HG03520 (cell line): ENCODE measurements around the gene SEMA5A.

Experiments used
- ATAC-seq: cut with Tn5 transposase; IDR thresholded peaks from one replicate; pipeline ENCODE4 v1.9.1; 2021; ENCODE audit warnings: mild to moderate bottlenecking, moderate library complexity; ENCODE audit not compliant: unreplicated experiment

The SEMA5A gene

DNA sequence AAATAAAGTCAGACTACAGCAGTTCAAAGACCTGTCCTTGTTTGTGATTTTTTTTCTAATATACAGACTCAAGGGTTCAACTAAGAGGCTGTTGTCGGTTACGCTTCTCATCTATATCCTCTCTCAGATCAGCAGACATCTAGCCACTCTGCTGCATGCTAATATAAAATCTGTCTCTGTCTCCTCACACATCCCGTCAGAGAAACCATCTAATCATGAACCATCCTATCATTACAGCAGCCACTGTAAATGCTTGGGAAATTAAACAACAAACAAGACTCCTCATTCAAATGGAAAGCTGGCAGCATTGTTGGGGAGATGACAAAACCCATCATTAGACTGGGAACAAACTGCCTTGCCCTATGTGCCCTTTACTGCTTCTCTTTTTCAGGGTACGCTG is 94.8 kb downstream of the SEMA5A start:
- no peak for ATAC-seq

DNA sequence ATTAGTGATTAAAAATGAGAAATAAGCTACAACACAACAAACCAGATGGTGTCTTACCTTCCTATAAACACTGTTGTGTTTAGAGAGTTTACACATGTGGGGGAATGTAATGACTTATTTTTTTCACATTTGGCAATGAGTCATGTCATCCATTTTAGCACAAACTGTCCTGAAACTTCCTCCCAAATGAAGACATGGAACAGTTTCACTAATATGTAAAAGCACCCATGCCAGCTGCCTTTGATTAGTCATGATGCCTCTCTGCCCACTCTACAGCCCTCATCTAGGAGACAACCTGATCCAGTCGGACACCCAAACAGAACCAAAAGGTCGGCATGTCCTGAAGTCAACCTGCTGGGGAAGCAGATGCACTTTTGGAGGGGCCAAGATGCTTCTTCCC is 98.2 kb downstream of the SEMA5A start:
- ATAC-seq, result no peak

DNA sequence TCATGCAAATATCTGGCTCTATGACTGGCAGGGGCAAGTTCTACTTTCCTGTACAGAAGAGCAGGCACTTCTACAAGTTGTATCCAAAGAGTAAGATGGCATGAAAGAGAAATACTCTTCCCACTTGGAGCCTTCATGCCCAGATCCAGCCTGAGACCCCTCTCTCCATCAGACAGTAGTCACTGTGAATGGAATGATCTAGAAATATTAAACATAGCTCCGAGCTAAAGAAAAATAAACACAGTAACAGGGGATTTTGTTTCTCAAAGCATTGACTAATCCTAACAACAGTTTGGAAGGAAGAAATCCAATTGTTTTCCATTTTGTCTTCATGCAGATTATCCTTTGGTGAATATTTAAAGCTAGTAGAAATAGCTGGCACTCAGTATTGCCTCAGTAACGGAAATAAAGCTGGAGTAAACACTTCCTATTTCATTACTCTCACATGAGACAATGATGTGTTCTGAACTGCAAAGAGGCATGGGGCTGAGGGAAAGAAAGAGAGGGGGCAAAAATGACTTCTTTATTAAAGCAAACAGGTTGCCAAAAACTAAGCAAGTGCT is 100.0 kb downstream of the SEMA5A start:
- no peak for ATAC-seq

DNA sequence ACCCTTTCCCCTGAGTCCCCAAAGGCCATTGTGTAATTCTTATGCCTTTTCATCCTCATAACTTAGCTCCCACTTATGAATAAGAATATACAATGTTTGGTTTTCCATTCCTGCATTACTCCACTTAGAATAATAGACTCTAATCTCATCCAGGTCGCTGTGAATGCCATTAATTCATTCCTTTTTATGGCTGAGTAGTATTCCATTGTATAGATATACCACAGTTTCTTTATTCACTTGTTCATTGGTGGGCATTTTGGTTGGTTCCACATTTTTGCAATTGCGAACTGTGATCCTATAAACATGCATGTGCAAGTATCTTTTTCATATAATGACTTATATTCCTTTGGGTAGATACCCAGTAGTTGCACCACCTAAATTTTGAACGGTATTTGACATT is 101.5 kb downstream of the SEMA5A start:
- no peak for ATAC-seq

DNA sequence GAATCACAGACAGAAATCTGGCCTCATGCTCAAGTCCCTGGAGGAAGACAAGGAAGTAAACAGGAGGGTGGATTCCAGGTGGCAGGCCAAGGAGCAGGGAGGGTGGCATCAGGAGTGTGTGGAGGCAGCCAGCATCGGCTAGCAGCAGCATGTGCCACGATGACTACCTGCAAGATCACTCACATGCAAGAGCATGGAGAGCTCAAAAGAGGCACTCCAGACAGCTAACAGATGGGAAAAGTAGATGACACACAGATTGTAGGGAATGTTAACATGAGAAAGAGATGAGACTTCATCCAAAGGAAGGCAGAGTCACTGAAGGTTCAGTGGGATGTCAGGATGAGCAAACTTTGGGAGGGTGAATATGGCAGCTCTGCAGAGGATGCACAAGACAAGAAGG is 104.3 kb downstream of the SEMA5A start:
- no peak for ATAC-seq

DNA sequence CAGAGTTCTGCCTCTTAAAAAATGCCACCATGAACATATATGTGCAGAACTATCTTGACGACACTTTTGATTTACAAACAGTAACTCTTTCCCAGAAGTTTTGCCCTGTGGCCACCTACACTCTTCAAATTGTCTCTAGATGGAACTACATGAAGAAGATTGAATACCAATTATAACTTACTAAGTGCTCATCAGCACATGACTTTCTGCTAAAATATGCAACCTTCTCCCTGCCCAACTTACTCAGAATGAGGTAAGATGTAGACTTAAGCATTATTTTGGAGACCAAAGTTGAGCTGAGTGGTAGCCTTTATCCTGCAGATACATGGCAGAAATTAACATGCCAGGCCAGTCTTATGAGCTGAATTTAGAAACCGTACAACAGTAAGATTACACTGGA is 105.4 kb downstream of the SEMA5A start:
- no peak for ATAC-seq

DNA sequence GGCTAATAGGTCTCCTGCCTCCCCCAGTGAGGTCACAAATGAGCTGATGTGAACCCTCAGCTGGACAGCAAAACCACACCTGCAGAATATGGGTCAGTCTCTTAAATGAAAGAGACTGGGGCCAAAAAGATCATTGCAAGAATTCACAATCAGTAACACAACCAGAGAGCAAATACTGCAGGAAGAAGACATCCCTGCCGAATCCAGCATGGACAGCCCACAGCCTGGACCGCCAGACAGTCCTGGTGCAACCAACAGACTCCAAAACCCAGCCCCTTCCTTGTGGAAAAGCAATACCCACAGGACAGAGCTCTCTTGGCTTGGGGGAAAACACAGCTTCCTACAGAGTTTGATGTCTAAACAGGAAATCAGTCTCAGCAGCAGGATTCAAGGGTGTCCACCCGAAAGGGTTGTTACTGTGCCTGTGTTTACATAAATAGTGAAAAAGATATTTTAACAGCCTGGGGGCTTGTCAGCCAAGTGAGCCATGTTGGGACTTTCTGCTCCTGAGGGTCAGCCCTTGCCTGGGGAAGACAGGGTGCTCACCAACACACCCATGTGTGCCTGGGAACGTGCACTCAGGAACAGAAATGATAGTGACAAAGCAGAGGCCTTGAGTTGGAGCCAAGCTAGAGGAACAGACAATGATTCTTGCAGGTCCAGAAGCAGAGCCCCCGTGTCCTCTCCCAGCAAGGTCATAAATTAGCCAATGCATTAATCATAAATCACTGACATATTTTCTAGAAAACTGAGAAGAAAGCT is 106.2 kb downstream of the SEMA5A start:
- ATAC-seq, result no peak

DNA sequence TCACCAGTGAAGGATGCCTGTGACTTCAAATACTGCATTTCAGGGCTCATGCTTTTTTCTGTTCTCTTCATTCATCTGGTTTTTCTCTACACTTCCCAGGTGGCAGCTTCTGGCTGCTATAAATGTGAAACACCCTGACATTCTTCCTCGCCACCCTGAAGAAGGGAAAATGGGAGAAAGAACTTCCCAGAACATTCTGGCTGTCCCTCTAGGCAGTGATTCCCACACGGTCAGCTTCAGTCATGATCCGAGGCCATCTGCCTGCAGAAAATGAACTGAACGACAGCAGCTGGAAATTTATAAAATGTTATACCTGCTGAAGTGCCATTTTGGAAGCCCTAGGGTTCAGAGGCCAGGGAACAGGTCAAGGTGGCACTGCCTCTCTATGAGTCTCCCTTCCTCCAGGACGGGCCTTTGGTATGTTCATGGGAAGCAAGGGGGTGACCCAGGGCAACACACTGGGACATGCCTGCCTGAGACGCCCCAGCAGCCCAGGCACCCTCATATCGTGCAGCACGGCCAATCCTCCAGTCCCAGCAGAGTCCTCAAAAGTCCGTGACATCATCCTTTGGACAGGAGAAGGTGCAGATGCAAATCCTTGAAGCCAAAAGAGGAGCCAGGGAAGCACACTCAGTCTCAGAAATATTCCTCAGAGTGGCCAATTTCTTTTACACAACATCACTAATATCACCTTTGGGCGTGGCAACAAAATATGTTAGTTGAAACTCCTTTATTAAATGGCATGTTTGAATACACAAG is 107.1 kb downstream of the SEMA5A start:
- ATAC-seq, result no peak

DNA sequence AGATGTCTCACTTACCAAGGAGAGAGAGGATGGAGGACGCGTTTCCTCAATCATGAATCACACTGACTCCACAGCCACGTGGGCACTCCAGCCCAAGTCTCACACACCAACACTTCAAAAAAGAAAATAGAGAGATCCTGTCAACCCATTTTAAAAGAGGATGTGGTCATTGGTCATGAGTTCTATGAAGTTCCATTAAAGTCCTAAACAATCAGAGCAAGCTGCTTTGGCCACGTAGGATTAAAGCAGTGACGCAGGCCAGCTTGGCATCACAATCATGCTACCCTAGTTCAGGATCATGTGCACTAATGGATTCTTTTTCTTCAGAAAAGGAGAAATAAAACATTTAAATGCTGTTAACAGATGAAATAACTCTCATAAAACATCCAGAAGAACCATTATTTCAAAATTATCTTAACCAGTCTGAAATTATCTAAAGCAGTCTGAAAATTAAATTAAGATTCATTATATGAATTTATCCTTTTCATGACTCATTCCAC is 108.1 kb downstream of the SEMA5A start:
- no peak for ATAC-seq

DNA sequence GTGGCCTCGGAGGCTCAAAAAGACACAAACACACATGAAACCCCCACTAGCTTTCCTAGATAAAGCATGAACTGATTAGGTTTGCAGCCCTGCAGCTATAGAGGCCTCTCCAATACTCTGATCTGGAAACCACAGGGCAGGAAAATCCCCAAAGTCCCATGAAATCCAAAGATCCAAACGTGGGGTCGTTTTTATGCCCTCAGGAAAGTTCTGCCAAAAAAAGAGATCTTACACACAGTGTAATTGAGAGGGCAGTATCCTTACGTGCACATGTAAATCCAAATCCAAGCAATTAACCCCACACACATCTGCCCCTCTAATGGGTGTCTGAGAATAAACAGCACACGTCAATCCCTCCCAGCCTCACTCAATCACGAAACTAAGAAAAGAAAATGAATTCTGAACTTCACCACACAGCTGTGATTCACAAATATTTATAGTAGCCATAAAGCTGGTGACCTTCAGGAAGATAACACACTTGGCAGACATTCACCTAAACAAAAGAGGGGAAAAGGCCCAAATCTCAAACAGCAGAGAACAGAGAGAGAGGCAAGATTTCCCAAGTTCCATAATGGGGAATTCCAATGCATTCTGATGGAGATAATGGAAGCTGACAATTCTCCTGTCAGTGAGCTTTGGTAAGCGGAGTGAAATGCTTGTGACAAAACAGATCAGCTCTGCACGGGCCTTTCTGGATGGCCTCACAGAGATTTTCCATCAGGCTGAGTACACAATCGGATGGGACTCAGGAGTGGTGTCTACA is 114.2 kb downstream of the SEMA5A start:
- no peak for ATAC-seq

DNA sequence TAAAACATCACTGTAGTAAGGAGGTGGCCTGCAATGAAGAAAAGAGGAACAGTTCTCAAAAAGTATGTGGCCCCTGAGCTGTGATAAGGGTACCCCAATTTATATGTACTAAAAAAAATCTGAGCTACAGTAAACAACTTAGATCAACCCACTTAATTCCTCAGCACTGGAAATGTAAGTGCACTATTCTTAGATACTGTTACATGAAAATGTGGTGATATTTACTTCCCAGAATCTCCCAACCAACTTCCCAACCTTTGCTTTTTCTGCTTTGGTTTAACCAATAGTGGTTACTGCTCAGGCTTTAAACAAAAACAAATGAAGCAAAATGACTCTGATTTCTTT is 114.8 kb downstream of the SEMA5A start:
- ATAC-seq, result no peak

DNA sequence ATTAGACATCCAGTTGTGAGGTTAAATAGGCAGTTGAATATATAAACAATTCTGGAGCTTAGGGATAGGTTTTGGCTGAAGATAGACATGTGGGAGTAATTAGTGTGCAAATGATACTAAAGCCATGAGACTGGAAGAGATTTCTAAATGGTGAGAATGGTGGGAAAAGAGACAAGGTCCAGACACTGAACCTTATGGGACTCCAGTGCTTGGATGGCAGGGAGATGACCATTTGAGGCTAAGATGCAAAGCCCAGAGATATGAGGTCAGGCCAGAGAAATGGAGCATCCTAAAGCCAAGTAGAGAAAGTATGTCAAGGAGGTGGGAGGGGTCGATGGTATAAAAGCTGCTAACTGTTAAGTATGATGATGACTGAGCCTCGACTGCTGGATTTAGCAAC is 115.6 kb downstream of the SEMA5A start:
- ATAC-seq, result no peak

DNA sequence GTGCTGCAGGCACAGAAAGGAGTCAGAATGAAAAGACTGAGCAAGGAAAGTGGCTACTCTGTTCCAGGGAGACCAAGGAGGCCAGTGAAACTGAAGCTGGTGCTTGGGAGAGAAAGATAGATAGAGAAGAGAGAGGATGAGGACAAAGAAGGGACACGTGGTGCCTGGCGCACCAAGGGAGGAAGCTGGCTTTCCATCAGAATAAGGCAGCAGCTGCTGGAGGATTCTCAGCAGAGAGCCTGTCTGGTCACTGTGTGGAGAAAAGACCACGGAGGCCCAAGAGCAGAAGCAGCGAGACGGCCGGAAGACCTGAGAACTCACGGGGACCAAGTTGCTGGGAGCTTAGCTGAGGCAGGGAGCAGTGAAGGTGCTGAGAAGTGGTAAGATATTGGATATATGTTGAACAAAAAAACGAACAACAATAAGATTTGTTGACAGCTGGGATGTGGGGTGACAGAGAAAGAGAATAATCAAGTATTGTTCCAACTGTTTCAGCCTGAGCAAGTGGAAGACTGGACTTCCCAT is 116.1 kb downstream of the SEMA5A start:
- ATAC-seq, result no peak

DNA sequence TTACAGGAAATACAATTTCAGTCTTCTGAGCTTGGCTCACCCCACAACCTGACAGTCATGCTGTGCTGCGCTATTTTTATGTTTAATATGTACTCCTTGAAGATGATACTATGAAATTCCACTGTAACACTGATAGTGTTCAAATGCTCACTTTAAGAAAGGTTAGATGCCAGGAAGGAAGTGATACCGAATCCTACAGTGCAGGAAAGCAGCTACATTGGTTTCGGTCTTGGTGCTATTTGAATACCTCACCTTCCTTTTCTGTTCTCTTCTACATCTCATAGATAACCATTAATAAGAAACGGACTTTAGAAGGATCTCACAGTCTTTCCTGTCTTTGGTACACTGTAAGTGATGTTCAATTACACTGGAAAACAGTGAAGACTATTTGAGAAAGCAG is 117.6 kb downstream of the SEMA5A start:
- no peak for ATAC-seq

DNA sequence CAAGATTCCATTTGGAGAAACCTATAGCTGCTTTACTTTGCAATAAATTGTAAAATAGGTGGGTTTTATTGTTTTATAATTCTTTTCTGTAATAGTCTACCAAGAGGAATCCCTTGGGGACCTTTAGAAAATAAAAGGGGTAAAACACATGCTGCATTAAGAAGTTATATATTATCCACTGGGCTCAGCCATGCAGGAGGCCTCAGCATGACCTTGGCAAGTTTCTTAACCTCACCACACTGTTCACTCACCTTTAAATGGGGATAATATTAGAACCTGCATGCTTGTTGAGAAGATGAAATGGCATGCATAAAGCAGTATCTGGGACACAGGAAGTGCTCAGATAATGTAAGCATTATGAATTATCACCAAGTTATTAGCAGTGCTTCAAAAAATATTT is 120.2 kb downstream of the SEMA5A start:
- no peak for ATAC-seq

DNA sequence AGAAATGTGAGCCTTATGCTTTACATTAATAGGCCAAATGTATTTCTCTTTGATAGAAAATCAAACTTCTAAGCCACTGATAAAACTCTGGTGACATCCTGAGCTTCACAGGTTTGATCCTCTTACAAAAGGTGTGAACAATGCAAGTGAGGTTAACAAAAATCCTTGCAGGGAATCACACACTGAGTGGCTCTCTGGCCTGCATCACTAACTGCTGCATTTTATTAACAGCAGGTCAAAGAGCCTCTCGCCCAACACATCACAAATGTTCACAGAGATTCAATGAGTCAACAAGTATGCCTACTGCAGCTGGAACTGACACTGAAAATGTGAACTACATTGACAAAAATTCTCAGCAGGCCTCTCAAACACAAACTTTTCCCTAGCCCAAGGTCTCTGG is 122.3 kb downstream of the SEMA5A start:
- ATAC-seq, result no peak

DNA sequence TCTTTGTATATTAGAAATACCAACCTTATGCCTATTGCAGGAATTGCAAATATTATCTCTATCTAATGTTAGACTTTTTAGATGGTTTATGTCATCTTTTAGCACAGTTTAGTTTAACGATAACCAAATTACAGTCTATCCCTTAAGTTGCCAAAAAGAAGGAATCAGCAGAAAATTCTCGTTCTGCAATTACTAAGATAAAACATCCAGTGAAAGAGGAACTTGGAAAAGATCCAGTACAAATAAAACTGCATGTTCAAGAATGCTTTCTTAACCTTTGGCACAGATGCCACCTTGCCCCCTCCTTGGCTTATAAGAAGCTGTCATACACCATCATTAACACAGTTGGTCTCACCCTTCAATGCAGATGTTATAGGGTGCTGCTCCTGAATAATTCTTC is 124.0 kb downstream of the SEMA5A start:
- no peak for ATAC-seq

DNA sequence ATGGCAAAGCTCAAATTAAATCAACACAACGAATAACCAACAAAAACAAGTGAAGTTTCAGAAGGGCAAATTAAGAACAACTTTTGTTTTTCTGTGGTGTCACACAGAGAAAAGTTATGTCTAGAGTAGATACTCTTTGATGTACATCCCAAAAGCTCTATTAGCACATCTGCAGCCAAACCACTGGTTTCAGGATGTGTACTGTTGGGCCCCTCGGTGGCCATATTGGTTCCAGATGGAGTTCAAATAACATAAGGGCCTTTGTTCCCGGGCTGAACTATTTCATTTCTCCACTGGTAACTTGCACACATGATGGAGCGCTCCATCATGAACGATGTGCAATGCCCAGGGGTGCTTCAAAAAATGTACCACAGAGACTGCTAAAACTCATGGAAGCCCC is 126.1 kb downstream of the SEMA5A start:
- ATAC-seq, result no peak

DNA sequence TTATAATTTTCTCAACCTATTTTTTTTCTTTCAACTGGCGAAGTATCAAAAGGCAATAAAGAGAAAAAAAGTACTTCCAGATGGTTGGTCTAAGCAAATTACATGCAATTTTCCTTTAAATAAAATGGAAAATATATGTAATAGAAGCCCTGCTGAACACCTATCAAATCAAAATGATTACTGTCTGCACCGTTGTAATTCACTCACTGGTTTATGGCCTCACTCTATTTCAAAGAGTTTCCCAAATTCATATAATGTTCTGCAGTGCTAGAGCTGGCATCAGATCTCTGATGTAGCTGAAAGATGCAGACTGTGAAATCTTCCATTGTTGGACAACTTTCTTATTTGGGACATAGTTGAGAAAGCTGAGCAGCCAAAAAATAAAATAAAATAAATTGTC is 130.3 kb downstream of the SEMA5A start:
- ATAC-seq, result no peak

DNA sequence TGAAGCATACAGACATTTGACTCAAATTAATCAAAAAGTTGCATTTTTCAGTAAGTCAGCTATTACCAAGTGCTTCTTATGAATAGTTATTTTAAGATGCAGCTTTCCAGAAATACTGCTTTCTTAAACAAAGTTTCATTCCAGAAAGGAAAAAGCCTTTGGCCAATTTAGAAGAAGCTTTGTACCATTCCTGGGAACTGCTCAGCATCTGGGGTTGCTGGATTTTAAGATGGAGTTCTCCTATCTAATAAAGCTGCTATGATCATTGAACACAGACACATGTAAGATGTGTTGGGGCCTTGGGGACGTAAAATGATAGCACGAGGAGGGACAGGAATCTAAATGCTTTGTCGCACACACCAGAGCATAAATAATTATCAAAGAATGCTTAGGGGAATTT is 130.8 kb downstream of the SEMA5A start:
- ATAC-seq, result no peak

DNA sequence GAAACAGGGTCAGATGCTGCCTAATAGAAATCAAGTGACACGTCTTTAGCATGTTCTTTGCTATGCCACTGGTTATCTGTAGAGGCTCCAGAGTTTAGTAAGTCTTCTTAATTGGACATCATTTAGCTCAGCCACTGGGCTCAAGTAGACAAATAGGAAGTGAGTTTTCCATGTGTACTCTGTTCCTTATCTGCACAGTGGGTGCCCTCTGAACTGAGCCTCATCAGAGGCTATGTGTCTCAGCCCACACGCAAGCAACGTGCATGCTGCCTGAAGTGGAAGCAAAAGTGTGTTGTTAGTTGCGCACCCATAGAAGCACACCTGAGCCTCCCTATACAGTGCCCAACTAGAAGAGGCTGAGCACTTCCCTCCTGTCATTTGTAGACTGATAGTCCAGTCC is 134.7 kb downstream of the SEMA5A start:
- no peak for ATAC-seq
